GM12878 (cell line): ENCODE measurements around the gene RAP1B. TPM values are rescaled to one million over a fixed set of nuclear protein-coding genes. Genes with fewer than 3 reads are reported as not detected.

ENCODE experiments used
- CEBPZ ChIP-seq: fragments of 150-350 bp; IDR thresholded peaks from 2 replicates; pipeline ENCODE4 v1.6.1; 2016; ENCODE audit warnings: low read depth, low read length
- CHD1 ChIP-seq: IDR thresholded peaks from 2 replicates; pipeline ENCODE4 v1.6.1; 2012; ENCODE audit warnings: low read depth, low read length, improper control_type of control experiment
- EED ChIP-seq: sonication (generic); IDR thresholded peaks from 2 replicates; pipeline ENCODE4 v1.6.1; 2016; ENCODE audit warnings: antibody characterized with exemption, low read depth
- EP300 ChIP-seq, 2 experiments: fragments of 150-350 bp in 1 of 2; IDR thresholded peaks; 2 replicates each; pipeline ENCODE4 v1.6.1; 2011 to 2012; ENCODE audit warnings: low read depth in 2 of 2, low read length in 2 of 2, borderline replicate concordance in 1 of 2, improper control_type of control experiment in 1 of 2, inconsistent platforms in 1 of 2; ENCODE audit not compliant: control insufficient read depth in 1 of 2
- FOS ChIP-seq: IDR thresholded peaks from 3 replicates; pipeline ENCODE4 v1.6.1; 2011; ENCODE audit warnings: borderline replicate concordance; ENCODE audit not compliant: insufficient read length; ENCODE audit errors: extremely low read depth
- GATAD2B ChIP-seq: fragments of 450-650 bp; conservative IDR thresholded peaks from 2 replicates; pipeline ENCODE4 v1.6.1; 2017; ENCODE audit warnings: low read depth, mild to moderate bottlenecking, moderate library complexity
- HDAC2 ChIP-seq: fragments of 200-600 bp; sonication (generic); IDR thresholded peaks from 2 replicates; pipeline ENCODE4 v1.6.1; 2017
- HSF1 ChIP-seq: fragments of 150-350 bp; IDR thresholded peaks from 2 replicates; pipeline ENCODE4 v1.6.1; 2014; ENCODE audit warnings: mild to moderate bottlenecking, low read depth, low read length
- KAT2A ChIP-seq: conservative IDR thresholded peaks from 2 replicates; pipeline ENCODE4 v1.6.1; 2011; ENCODE audit warnings: low read depth, low read length; ENCODE audit not compliant: control insufficient read depth
- MEF2A ChIP-seq: IDR thresholded peaks from 2 replicates; pipeline ENCODE4 v1.6.1; 2011; ENCODE audit warnings: low read depth, mild to moderate bottlenecking, low read length, moderate library complexity; ENCODE audit not compliant: insufficient read depth
- NBN ChIP-seq: fragments of 450-650 bp; IDR thresholded peaks from 2 replicates; pipeline ENCODE4 v1.6.1; 2016
- PML ChIP-seq: IDR thresholded peaks from 2 replicates; pipeline ENCODE4 v1.6.1; 2012; ENCODE audit warnings: low read length, inconsistent platforms
- RBBP5 ChIP-seq: fragments of 200-600 bp; sonication (generic); conservative IDR thresholded peaks from 2 replicates; pipeline ENCODE4 v1.6.1; 2016
- SKIL ChIP-seq: fragments of 450-650 bp; IDR thresholded peaks from 2 replicates; pipeline ENCODE4 v1.6.1; 2017; ENCODE audit warnings: mild to moderate bottlenecking, low read depth, inconsistent platforms; ENCODE audit not compliant: poor library complexity, severe bottlenecking
- SMARCA5 ChIP-seq: fragments of 450-650 bp; IDR thresholded peaks from 2 replicates; pipeline ENCODE4 v1.6.1; 2017; ENCODE audit warnings: mild to moderate bottlenecking
- STAT3 ChIP-seq: IDR thresholded peaks from 2 replicates; pipeline ENCODE4 v1.6.1; 2011; ENCODE audit warnings: low read depth, low read length, improper control_type of control experiment
- TCF3 ChIP-seq: IDR thresholded peaks from 2 replicates; pipeline ENCODE4 v1.6.1; 2012; ENCODE audit warnings: low read depth, mild to moderate bottlenecking, low read length, borderline replicate concordance; ENCODE audit not compliant: insufficient read depth
- WRNIP1 ChIP-seq: IDR thresholded peaks from 2 replicates; pipeline ENCODE4 v1.6.1; 2011; ENCODE audit warnings: low read depth, low read length, improper control_type of control experiment, borderline replicate concordance
- YBX1 ChIP-seq: fragments of 450-650 bp; IDR thresholded peaks from 2 replicates; pipeline ENCODE4 v1.6.1; 2016; ENCODE audit warnings: antibody characterized with exemption
- ZNF622 ChIP-seq: fragments of 450-650 bp; IDR thresholded peaks from 2 replicates; pipeline ENCODE4 v1.6.1; 2017; ENCODE audit warnings: mild to moderate bottlenecking, inconsistent platforms
- ZNF687 ChIP-seq: fragments of 450-650 bp; IDR thresholded peaks from 2 replicates; pipeline ENCODE4 v1.6.1; 2017; ENCODE audit warnings: mild to moderate bottlenecking, moderate library complexity
- polyA plus RNA-seq, 11 experiments: library from polyadenylated mRNA; depleted of rRNA in 4 of 11; unstranded in 6 of 11; stranded (reverse) in 5 of 11; fragments of >200 nt; fragmentation: Nextera tagmentation in 4 of 11; fragmentation: Illumina TruSeq in 1 of 11; extraction: Ambion mirVana in 4 of 11; extraction: Trizol in 1 of 11; gene quantifications; 1 replicate in 1 of 11; 2 replicates in 10 of 11; pipeline versions ENCODE4 v1.2.1 to v1.2.3, GENCODE V29; 2011 to 2016; ENCODE audit warnings: inconsistent platforms in 2 of 11, missing spikeins in 2 of 11, low read depth in 1 of 11
- total RNA-seq, 4 experiments: library from RNA; depleted of rRNA in 3 of 4; stranded (reverse); fragments of >200 nt in 3 of 4; fragmentation: Illumina TruSeq in 1 of 4; extraction: Trizol in 1 of 4; gene quantifications; 2 replicates each; pipeline versions ENCODE4 v1.2.1 to v1.2.3, GENCODE V29; 2013 to 2021

Gene RAP1B
- total and polyA plus RNA-seq, 10 of the 15 experiments (the other 5 are each of a cell fraction or from before 2014, with no cell fraction given) = 88.9 to 219 (median 127) TPM

- TF ChIP-seq HDAC2 = no peak
- 0 out of 2 replicates have a peak, but pooled peaks have one; percentile 43 for TF ChIP-seq EED
- TF ChIP-seq PML = no peak
- TF ChIP-seq HSF1 = no peak
- no peak for TF ChIP-seq ZNF687
- TF ChIP-seq STAT3 = no peak
- TF ChIP-seq RBBP5 = no peak
- TF ChIP-seq MEF2A = no peak
- TF ChIP-seq SMARCA5 = 0 out of 2 replicates have a peak, but pooled peaks have one; percentile 29
- TF ChIP-seq TCF3 = no peak
- no peak for TF ChIP-seq WRNIP1
- TF ChIP-seq CEBPZ = no peak
- TF ChIP-seq GATAD2B = no peak; the same call in 1 of the 2 replicates
- TF ChIP-seq NBN = 0 out of 2 replicates have a peak, but pooled peaks have one; percentile 26
- no peak for TF ChIP-seq KAT2A
- TF ChIP-seq FOS = no peak
- TF ChIP-seq ZNF622 = no peak
- no peak for TF ChIP-seq CHD1
- peak in 1 of 2 experiments; percentile 16; a peak in 1 of 4 replicates for TF ChIP-seq EP300 (IDR thresholded peaks at IDR 0.05; ENCODE audit: borderline replicate concordance in 1 of 2, control insufficient read depth in 1 of 2, low read depth in 2 of 2, low read length in 2 of 2)
- no peak for TF ChIP-seq YBX1
- TF ChIP-seq SKIL = peak; percentile 77
Observed at GRCh38 chr12:68641138-68641537, 30.4 kb downstream of the RAP1B start (continued).
